Activated naive CD4-positive, alpha-beta T cell treated with anti-CD3 and anti-CD28 coated beads for 36 hours (primary cell): Measurements from ENCODE around the gene ARL15. TPM values are rescaled to one million over a fixed set of nuclear protein-coding genes. Genes with fewer than 3 reads are reported as not detected.

Source experiments
- CTCF ChIA-PET: fragments of 350-600 bp; sonication (Branson Sonifier 250); formaldehyde crosslinking; loops from one replicate; lab custom pipeline; 2021; ENCODE audit warnings: antibody characterized with exemption; lab: Charles Lee
- DNase-seq: peaks from one replicate; pipeline ENCODE4 v3.0.0-alpha.2; 2020
- H3K27ac Mint-ChIP-seq: one replicate; pipeline ENCODE4 v1.8.0; 2021; ENCODE audit warnings: mild to moderate bottlenecking, mixed read lengths
- H3K27me3 Mint-ChIP-seq: one replicate; pipeline ENCODE4 v1.8.0; 2021; ENCODE audit warnings: low read depth, mixed read lengths
- H3K36me3 Mint-ChIP-seq: one replicate; pipeline ENCODE4 v1.8.0; 2021; ENCODE audit warnings: low read depth, mixed read lengths
- H3K4me1 Mint-ChIP-seq: one replicate; pipeline ENCODE4 v1.8.0; 2021; ENCODE audit warnings: low read depth, mixed read lengths
- H3K4me3 Mint-ChIP-seq: one replicate; pipeline ENCODE4 v1.8.0; 2021; ENCODE audit warnings: mild to moderate bottlenecking, moderate library complexity, mixed read lengths
- H3K9me3 Mint-ChIP-seq: one replicate; pipeline ENCODE4 v1.8.0; 2021; ENCODE audit warnings: mixed read lengths
- intact Hi-C: fragments of 100-400 bp; cut with micrococcal nuclease; formaldehyde crosslinking; loops from one replicate; pipeline ENCODE4 v1.15.1; 2023
- total RNA-seq, 2 experiments: library from RNA; stranded (reverse); gene quantifications; one replicate each; pipeline ENCODE4 v1.2.3, GENCODE V29; 2021

ARL15 gene
- total RNA-seq, 2 experiments from 2014 or later, result 6.7 to 7.0 TPM

- no peaks in the 10 kb centered on the region for H3K9me3 Mint-ChIP-seq
- H3K4me1 Mint-ChIP-seq, result no peaks in the 10 kb centered on the region
- CTCF ChIA-PET, result interaction anchor here (0.6 to 0.9 kb wide), 2 partner anchors 36 to 209 kb away, joined by 3 read pairs; no protein-coding TSS in a partner anchor
- H3K27ac Mint-ChIP-seq, result no peak overlapping the region
- peaks cover 11% of the 10 kb centered on the region for H3K36me3 Mint-ChIP-seq
- intact Hi-C loops, result no loop called here
- no peak for DNase-seq
- no peaks in the 10 kb centered on the region for H3K27me3 Mint-ChIP-seq
- no peak overlapping the region for H3K4me3 Mint-ChIP-seq
Observed at GRCh38 chr5:54148858-54149257, 161.5 kb downstream of the ARL15 start.

- no peak overlapping the region for H3K27ac Mint-ChIP-seq
- H3K4me3 Mint-ChIP-seq, result no peak overlapping the region
- H3K36me3 Mint-ChIP-seq, result peaks cover 11% of the 10 kb centered on the region
- CTCF ChIA-PET, result interaction anchor here (0.6 kb wide), 1 partner anchor 36 kb away, joined by 3 read pairs; no protein-coding TSS in a partner anchor
- no peak for DNase-seq
- H3K27me3 Mint-ChIP-seq, result no peaks in the 10 kb centered on the region
- no peaks in the 10 kb centered on the region for H3K4me1 Mint-ChIP-seq
- intact Hi-C loops, result no loop called here
- no peaks in the 10 kb centered on the region for H3K9me3 Mint-ChIP-seq
Observed at GRCh38 chr5:54148067-54148845, 162.1 kb downstream of the ARL15 start.

GRCh38 chr5:54146916-54147315 is 163.5 kb downstream of the ARL15 start:
- Mint-ChIP-seq H3K27me3 (no peaks in the 10 kb centered on the region), H3K27ac (no peak overlapping the region), H3K36me3 (peaks cover 13% of the 10 kb centered on the region), H3K4me3 (no peak overlapping the region), H3K4me1 (no peaks in the 10 kb centered on the region), H3K9me3 (no peaks in the 10 kb centered on the region)
- DNase-seq, result no peak
- intact Hi-C loops, result no loop called here
- CTCF ChIA-PET, result no interaction called here

- no peaks in the 10 kb centered on the region for H3K9me3 Mint-ChIP-seq
- no peaks in the 10 kb centered on the region for H3K4me1 Mint-ChIP-seq
- no peak for DNase-seq
- peaks cover 12% of the 10 kb centered on the region for H3K36me3 Mint-ChIP-seq
- no peaks in the 10 kb centered on the region for H3K27me3 Mint-ChIP-seq
- no peak overlapping the region for H3K4me3 Mint-ChIP-seq
- no peak overlapping the region for H3K27ac Mint-ChIP-seq
- CTCF ChIA-PET, result no interaction called here
- intact Hi-C loops, result no loop called here
Observed at GRCh38 chr5:54146390-54146789, 164.0 kb downstream of the ARL15 start.

- H3K4me1 Mint-ChIP-seq, result no peaks in the 10 kb centered on the region
- CTCF ChIA-PET, result no interaction called here
- peaks cover 14% of the 10 kb centered on the region for H3K36me3 Mint-ChIP-seq
- no peak for DNase-seq
- H3K4me3 Mint-ChIP-seq, result no peak overlapping the region
- intact Hi-C loops, result no loop called here
- H3K9me3 Mint-ChIP-seq, result no peaks in the 10 kb centered on the region
- H3K27me3 Mint-ChIP-seq, result no peaks in the 10 kb centered on the region
- H3K27ac Mint-ChIP-seq, result no peak overlapping the region
Observed at GRCh38 chr5:54140247-54140840, 170.0 kb downstream of the ARL15 start.

GRCh38 chr5:54136516-54137440 is 173.6 kb downstream of the ARL15 start:
- no peak for DNase-seq
- intact Hi-C loops, result no loop called here
- H3K4me1 Mint-ChIP-seq, result no peaks in the 10 kb centered on the region
- no peaks in the 10 kb centered on the region for H3K9me3 Mint-ChIP-seq
- CTCF ChIA-PET, result interaction anchor here (0.6 kb wide), 1 partner anchor 372 kb away, joined by 4 read pairs; no protein-coding TSS in a partner anchor
- peaks cover 7% of the 10 kb centered on the region for H3K36me3 Mint-ChIP-seq
- no peaks in the 10 kb centered on the region for H3K27me3 Mint-ChIP-seq
- H3K4me3 Mint-ChIP-seq, result no peak overlapping the region
- H3K27ac Mint-ChIP-seq, result no peak overlapping the region

- H3K27ac Mint-ChIP-seq, result no peak overlapping the region
- H3K4me3 Mint-ChIP-seq, result no peak overlapping the region
- no peaks in the 10 kb centered on the region for H3K4me1 Mint-ChIP-seq
Observed at GRCh38 chr5:54135042-54135441, 175.3 kb downstream of the ARL15 start.

GRCh38 chr5:54133917-54134316 is 176.5 kb downstream of the ARL15 start:
- no peak for DNase-seq
- Mint-ChIP-seq H3K27ac (no peak overlapping the region), H3K4me1 (no peaks in the 10 kb centered on the region), H3K36me3 (peaks cover 12% of the 10 kb centered on the region), H3K27me3 (no peaks in the 10 kb centered on the region), H3K9me3 (no peaks in the 10 kb centered on the region), H3K4me3 (no peak overlapping the region)
- CTCF ChIA-PET, result interaction anchor here (0.7 kb wide), 1 partner anchor 194 kb away, joined by 3 read pairs; no protein-coding TSS in a partner anchor
- intact Hi-C loops, result no loop called here

More at GRCh38 chr5:54135042-54135441, 175.3 kb downstream of the ARL15 start:
- Mint-ChIP-seq H3K36me3 (peaks cover 8% of the 10 kb centered on the region), H3K27me3 (no peaks in the 10 kb centered on the region), H3K9me3 (no peaks in the 10 kb centered on the region)
- DNase-seq, result no peak
- CTCF ChIA-PET, result no interaction called here
- intact Hi-C loops, result no loop called here

GRCh38 chr5:54120473-54120872 is 189.9 kb downstream of the ARL15 start:
- intact Hi-C loops, result no loop called here
- H3K4me1 Mint-ChIP-seq, result no peaks in the 10 kb centered on the region
- H3K27me3 Mint-ChIP-seq, result no peaks in the 10 kb centered on the region
- CTCF ChIA-PET, result no interaction called here
- H3K36me3 Mint-ChIP-seq, result peaks cover 3% of the 10 kb centered on the region
- no peak for DNase-seq
- H3K27ac Mint-ChIP-seq, result no peak overlapping the region
- no peaks in the 10 kb centered on the region for H3K9me3 Mint-ChIP-seq
- no peak overlapping the region for H3K4me3 Mint-ChIP-seq

GRCh38 chr5:54117957-54118356 is 192.4 kb downstream of the ARL15 start:
- peaks cover 3% of the 10 kb centered on the region for H3K36me3 Mint-ChIP-seq
- no peak overlapping the region for H3K27ac Mint-ChIP-seq
- H3K27me3 Mint-ChIP-seq, result no peaks in the 10 kb centered on the region
- CTCF ChIA-PET, result no interaction called here
- no peaks in the 10 kb centered on the region for H3K9me3 Mint-ChIP-seq
- H3K4me3 Mint-ChIP-seq, result no peak overlapping the region
- intact Hi-C loops, result no loop called here
- DNase-seq, result no peak
- no peaks in the 10 kb centered on the region for H3K4me1 Mint-ChIP-seq

GRCh38 chr5:54115735-54116403 is 194.5 kb downstream of the ARL15 start:
- Mint-ChIP-seq H3K36me3 (peaks cover 7% of the 10 kb centered on the region), H3K27me3 (no peaks in the 10 kb centered on the region), H3K4me1 (no peaks in the 10 kb centered on the region), H3K9me3 (no peaks in the 10 kb centered on the region), H3K4me3 (no peak overlapping the region), H3K27ac (no peak overlapping the region)
- intact Hi-C loops, result no loop called here
- CTCF ChIA-PET, result no interaction called here
- no peak for DNase-seq

- Mint-ChIP-seq H3K4me3 (no peak overlapping the region), H3K9me3 (no peaks in the 10 kb centered on the region), H3K4me1 (no peaks in the 10 kb centered on the region), H3K36me3 (peaks cover 7% of the 10 kb centered on the region), H3K27ac (no peak overlapping the region), H3K27me3 (no peaks in the 10 kb centered on the region)
- DNase-seq, result no peak
- intact Hi-C loops, result loop anchor here (1.0 kb wide), 1 partner anchor 48 kb away; no protein-coding TSS in a partner anchor
- CTCF ChIA-PET, result no interaction called here
Observed at GRCh38 chr5:54113060-54113459, 197.3 kb downstream of the ARL15 start.
